D721Med (cell line): ENCODE data around the gene SFXN1.
"Not testable (repeated sequence)": the region's sequence is repeated elsewhere in the genome, so short reads cannot be mapped to it uniquely, and the experiment has no call there.

ENCODE experiments used
- DNase-seq: peaks from one replicate; pipeline ENCODE4 v3.0.0; 2011; ENCODE audit warnings: low spot score; ENCODE audit not compliant: insufficient read length
- FAIRE-seq: peaks from 2 replicates; lab custom pipeline; 2011; peaks lifted over from hg19 to GRCh38; lab: Jason Lieb, UNC
- CTCF ChIP-seq: IDR thresholded peaks from 2 replicates; pipeline ENCODE4 v1.5.1; 2012; ENCODE audit warnings: mild to moderate bottlenecking, control low read depth; ENCODE audit not compliant: insufficient read depth; ENCODE audit errors: missing control alignments

Gene SFXN1

GRCh38 chr5:175494264-175495183 is 16.2 kb downstream of the SFXN1 start:
- no peak for TF ChIP-seq CTCF
- DNase-seq, result no peak
- FAIRE-seq, result no peak

- DNase-seq (no peak), FAIRE-seq (no peak)
- TF ChIP-seq CTCF, result no peak
Measured at GRCh38 chr5:175501759-175502158, 23.4 kb downstream of the SFXN1 start.

GRCh38 chr5:175507671-175508070 is 29.3 kb downstream of the SFXN1 start:
- not testable (repeated sequence) for FAIRE-seq, DNase-seq

GRCh38 chr5:175508896-175509295 is 30.5 kb downstream of the SFXN1 start:
- FAIRE-seq, result no peak

GRCh38 chr5:175513297-175513696 is 34.9 kb downstream of the SFXN1 start:
- TF ChIP-seq CTCF, result no peak
- FAIRE-seq (no peak), DNase-seq (no peak)

More at GRCh38 chr5:175508896-175509295, 30.5 kb downstream of the SFXN1 start:
- DNase-seq, result no peak
- TF ChIP-seq CTCF, result no peak

GRCh38 chr5:175513726-175514125 is 35.4 kb downstream of the SFXN1 start:
- FAIRE-seq (no peak), DNase-seq (no peak)
- TF ChIP-seq CTCF, result no peak

GRCh38 chr5:175516933-175517823 is 38.8 kb downstream of the SFXN1 start:
- FAIRE-seq (no peak), DNase-seq (no peak)
- no peak for TF ChIP-seq CTCF
